Measurements from ENCODE around the gene SLC4A5. TPM values are rescaled to one million over a fixed set of nuclear protein-coding genes. Genes with fewer than 3 reads are reported as not detected.
A peak's percentile ranks its signal among the peaks of the same experiment; 100 is the strongest.

SLC4A5 gene
- total RNA-seq, 6 donors from 2014 or later: 3.2 to 47.1 (median 11.0) TPM

- TF ChIP-seq EP300 (IDR thresholded peaks at IDR 0.05) (no peak), POLR2A (IDR thresholded peaks at IDR 0.05) (no peak), POLR2AphosphoS5 (IDR thresholded peaks at IDR 0.05) (no peak)
- TF ChIP-seq, protein P1, sequence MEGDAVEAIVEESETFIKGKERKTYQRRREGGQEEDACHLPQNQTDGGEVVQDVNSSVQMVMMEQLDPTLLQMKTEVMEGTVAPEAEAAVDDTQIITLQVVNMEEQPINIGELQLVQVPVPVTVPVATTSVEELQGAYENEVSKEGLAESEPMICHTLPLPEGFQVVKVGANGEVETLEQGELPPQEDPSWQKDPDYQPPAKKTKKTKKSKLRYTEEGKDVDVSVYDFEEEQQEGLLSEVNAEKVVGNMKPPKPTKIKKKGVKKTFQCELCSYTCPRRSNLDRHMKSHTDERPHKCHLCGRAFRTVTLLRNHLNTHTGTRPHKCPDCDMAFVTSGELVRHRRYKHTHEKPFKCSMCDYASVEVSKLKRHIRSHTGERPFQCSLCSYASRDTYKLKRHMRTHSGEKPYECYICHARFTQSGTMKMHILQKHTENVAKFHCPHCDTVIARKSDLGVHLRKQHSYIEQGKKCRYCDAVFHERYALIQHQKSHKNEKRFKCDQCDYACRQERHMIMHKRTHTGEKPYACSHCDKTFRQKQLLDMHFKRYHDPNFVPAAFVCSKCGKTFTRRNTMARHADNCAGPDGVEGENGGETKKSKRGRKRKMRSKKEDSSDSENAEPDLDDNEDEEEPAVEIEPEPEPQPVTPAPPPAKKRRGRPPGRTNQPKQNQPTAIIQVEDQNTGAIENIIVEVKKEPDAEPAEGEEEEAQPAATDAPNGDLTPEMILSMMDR (IDR thresholded peaks at IDR 0.05): no peak
- ATAC-seq (ENCODE audit: low FRiP score in 2 of 2) (no peak), DNase-seq (no peak)
- no peak overlapping the region for H3K4me3 ChIP-seq
- no peaks in the 10 kb centered on the region for H3K27me3 ChIP-seq
- H3K27ac ChIP-seq: peak overlapping the region in 3 of 4 donors; percentile 10 to 72 (median 60)
- H3K36me3 ChIP-seq: peaks cover 3 to 21% (median 10%) of the 10 kb centered on the region in 4 donors
- peaks cover 48 to 71% (median 55%) of the 10 kb centered on the region in 4 donors for H3K4me1 ChIP-seq
- 69 to 90% methylated on average over 3 of the region's 3 CpGs for WGBS, 2 donors
- no peaks in the 10 kb centered on the region for H3K9me3 ChIP-seq
These were observed 38.5 kb upstream of the SLC4A5 start for GRCh38 chr2:74381751-74382150.

DNA sequence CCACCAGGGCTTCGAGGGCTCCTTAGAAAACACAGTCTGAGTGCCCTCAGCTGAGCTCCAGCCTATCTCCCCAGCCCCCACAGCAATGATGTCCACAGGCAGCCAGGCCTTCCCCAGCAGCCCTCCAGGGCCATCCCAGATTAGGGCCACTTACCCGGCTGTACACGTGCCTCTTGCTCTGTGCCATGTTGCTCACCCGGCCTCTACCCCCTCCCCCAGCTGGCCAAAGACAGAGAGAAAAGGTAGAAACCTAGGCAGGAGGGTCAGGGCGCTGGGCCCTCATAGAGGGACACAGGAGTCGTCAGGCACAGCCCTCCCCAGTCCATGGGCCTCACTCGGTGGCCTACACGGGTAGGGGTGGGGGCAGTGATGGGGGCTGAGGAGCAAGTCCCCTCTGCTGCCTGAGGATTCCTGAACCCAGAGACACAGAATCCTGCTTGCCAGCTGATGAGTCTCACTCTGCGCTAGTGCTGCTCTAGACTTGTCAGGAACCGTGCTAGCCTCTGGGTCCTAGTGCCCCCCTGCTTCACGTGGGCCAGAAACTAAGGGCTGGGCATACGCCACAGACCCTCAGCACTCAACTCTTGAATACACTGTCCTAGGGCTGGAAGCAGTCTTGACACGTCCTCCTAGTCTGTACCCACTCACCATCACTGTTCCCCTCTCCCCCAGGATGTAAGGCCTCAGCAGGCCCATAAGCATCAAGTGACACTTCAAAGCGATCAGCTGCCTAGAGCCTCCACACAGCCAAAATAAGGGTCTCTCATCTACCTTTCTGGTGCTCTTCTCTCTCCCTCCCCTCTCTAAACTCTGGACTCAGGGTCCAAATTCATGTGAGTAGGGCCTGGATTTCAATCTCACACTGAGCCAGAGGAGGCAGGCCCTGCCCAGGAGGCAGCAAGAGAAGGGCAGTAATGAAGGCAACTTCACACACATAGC is 36.9 kb upstream of the SLC4A5 start, which contains the start of gene DCTN1:
Gene DCTN1 (minus strand): TSS at position 461 of the 939 bp plus-strand sequence. CDS start 274 bp downstream, at position 187.
- Histone ChIP-seq H3K9me3 (no peaks in the 10 kb centered on the region), H3K4me3 (peak within 1 kb of the TSS in 3 of 4 donors; percentile 18 to 47 (median 46)), H3K36me3 (peaks cover 3 to 28% (median 17%) of the 10 kb centered on the region in 4 donors), H3K27ac (peak within 1 kb of the TSS in 3 of 4 donors; percentile 48 to 69 (median 65)), H3K4me1 (peaks cover 48 to 59% (median 51%) of the 10 kb centered on the region in 4 donors), H3K27me3 (no peaks in the 10 kb centered on the region)
- peak; percentile 73 to 85 for ATAC-seq (ENCODE audit: low FRiP score in 2 of 2)
- 29 to 47% methylated on average over 3 to 14 of the region's 14 CpGs for WGBS, 2 donors
- peak; percentile 35 to 69 for DNase-seq
- TF ChIP-seq, protein P1 (IDR thresholded peaks at IDR 0.05): no peak
- TF ChIP-seq EP300 (IDR thresholded peaks at IDR 0.05) (no peak), POLR2AphosphoS5 (IDR thresholded peaks at IDR 0.05) (peak in 1 of 2 donors; percentile 35), POLR2A (IDR thresholded peaks at IDR 0.05) (no peak)

- 94 to 95% methylated on average over 10 of the region's 10 CpGs for WGBS, 2 donors
- TF ChIP-seq EP300 (IDR thresholded peaks at IDR 0.05) (no peak), POLR2A (IDR thresholded peaks at IDR 0.05) (no peak), POLR2AphosphoS5 (IDR thresholded peaks at IDR 0.05) (no peak)
- TF ChIP-seq, protein P1 (IDR thresholded peaks at IDR 0.05): no peak
These were observed 34.8 kb upstream of the SLC4A5 start for GRCh38 chr2:74378007-74378406.

GRCh38 chr2:74375838-74376237 is 32.6 kb upstream of the SLC4A5 start:
- Histone ChIP-seq H3K36me3 (peaks cover 8 to 43% (median 26%) of the 10 kb centered on the region in 4 donors), H3K4me3 (no peak overlapping the region), H3K9me3 (no peaks in the 10 kb centered on the region), H3K27ac (no peak overlapping the region), H3K4me1 (peaks cover 18 to 37% (median 31%) of the 10 kb centered on the region in 4 donors), H3K27me3 (no peaks in the 10 kb centered on the region)
- TF ChIP-seq POLR2AphosphoS5 (IDR thresholded peaks at IDR 0.05) (no peak), EP300 (IDR thresholded peaks at IDR 0.05) (no peak), POLR2A (IDR thresholded peaks at IDR 0.05) (no peak)
- TF ChIP-seq, protein P1 (IDR thresholded peaks at IDR 0.05): no peak
- no peak for DNase-seq
- WGBS, 2 donors: 74 to 95% methylated on average over 2 of the region's 2 CpGs
- ATAC-seq (ENCODE audit: low FRiP score in 2 of 2): no peak

More at GRCh38 chr2:74378007-74378406, 34.8 kb upstream of the SLC4A5 start:
- DNase-seq (peak in 1 of 2 donors; percentile 52), ATAC-seq (ENCODE audit: low FRiP score in 2 of 2) (no peak)
- Histone ChIP-seq H3K9me3 (no peaks in the 10 kb centered on the region), H3K4me1 (peaks cover 35 to 54% (median 41%) of the 10 kb centered on the region in 4 donors), H3K36me3 (peaks cover 3 to 27% (median 19%) of the 10 kb centered on the region in 4 donors), H3K4me3 (no peak overlapping the region), H3K27ac (no peak overlapping the region), H3K27me3 (no peaks in the 10 kb centered on the region)

Data from upper lobe of left lung (tissue), 6 donors.